Activated naive CD4-positive, alpha-beta T cell treated with anti-CD3 and anti-CD28 coated beads, Interleukin-2, amount 50 U/mL, for 72 hours (primary cell): ENCODE measurements around the gene TRAF3. TPM values are rescaled to one million over a fixed set of nuclear protein-coding genes. Genes with fewer than 3 reads are reported as not detected.
"Not testable (repeated sequence)": the region's sequence is repeated elsewhere in the genome, so short reads cannot be mapped to it uniquely, and the experiment has no call there.

ENCODE experiments used
- ATAC-seq, 2 donors: fragments of 150-1000 bp; cut with Tn5 transposase; 2 replicates each; pipeline ENCODE4 v1.10.0; 2021; ENCODE audit warnings: mild to moderate bottlenecking in 2 of 2, moderate library complexity in 2 of 2
- DNase-seq, 2 donors: peaks; one replicate each; pipeline ENCODE4 v3.0.0; 2021 to 2022; ENCODE audit warnings: low spot score in 2 of 2
- H3K27ac Mint-ChIP-seq, 2 donors: one replicate each; pipeline ENCODE4 v1.8.0; 2022; ENCODE audit warnings: mild to moderate bottlenecking in 2 of 2, mixed read lengths in 2 of 2
- H3K36me3 Mint-ChIP-seq, 2 donors: one replicate each; pipeline ENCODE4 v1.8.0; 2022; ENCODE audit warnings: mixed read lengths in 2 of 2
- H3K9me3 Mint-ChIP-seq, 2 donors: one replicate each; pipeline ENCODE4 v1.8.0; 2022; ENCODE audit warnings: mixed read lengths in 2 of 2
- total RNA-seq, 2 donors: library from RNA; stranded (reverse); gene quantifications; one replicate each; pipeline ENCODE4 v1.2.3, GENCODE V29; 2022

Gene TRAF3
- total RNA-seq, 2 donors from 2014 or later = 54.9 to 97.0 TPM

DNA sequence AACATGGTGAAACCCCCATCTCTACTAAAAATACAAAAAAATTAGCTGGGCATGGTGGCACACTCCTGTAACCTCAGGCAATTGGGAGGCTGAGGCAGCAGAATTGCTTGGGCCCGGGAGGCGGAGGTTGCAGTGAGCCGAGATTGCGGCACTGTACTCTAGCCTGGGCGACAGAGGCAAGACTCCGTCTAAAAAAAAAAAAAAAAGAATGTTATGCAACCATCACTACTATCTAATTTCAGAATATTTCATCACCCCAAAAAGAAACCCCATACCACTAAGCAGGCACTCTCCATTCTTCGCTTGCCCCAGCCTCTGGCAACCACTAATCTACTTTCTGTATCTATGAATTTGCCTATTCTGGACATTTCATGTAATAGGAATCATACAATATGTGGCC is 76.4 kb downstream of the TRAF3 start:
- no peak for ATAC-seq
- H3K9me3 Mint-ChIP-seq = peaks cover 2 to 9% of the 10 kb centered on the region in 2 donors
- no peak for DNase-seq
- H3K27ac Mint-ChIP-seq = no peak overlapping the region
- peaks cover 23 to 46% of the 10 kb centered on the region in 2 donors for H3K36me3 Mint-ChIP-seq

DNA sequence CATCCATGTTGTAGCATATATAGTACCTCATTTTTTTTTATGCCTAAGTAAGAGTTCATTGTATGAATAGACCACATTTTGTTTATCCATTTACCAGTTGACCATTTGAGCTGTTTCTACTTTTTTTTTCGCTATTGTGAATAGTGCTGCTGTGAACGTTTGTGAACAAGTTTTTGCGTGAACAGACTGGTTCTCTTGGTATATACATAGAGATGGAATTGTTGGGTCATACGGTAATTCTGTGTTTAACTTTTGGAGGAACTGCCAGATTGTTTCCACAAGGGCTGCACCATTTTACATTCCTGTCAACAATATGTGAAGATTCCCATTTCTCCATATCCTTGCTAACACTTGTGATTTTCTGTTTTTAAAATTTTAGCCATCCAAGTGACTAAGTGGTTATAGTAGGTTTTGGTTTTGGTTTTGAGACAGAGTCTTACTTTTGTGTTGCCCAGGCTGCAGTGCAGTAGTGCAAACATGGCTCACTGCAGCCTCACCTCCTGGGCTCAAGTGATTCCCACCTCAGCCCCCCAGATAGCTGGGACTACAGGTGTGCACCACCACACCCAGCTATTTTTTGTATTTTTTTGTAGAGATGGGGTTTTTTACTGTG is 76.9 kb downstream of the TRAF3 start:
- peak in 1 of 2 donors; percentile 30 for ATAC-seq
- no peak overlapping the region for H3K27ac Mint-ChIP-seq
- DNase-seq = no peak
- H3K36me3 Mint-ChIP-seq = peaks cover 19 to 46% of the 10 kb centered on the region in 2 donors
- peaks cover 2 to 9% of the 10 kb centered on the region in 2 donors for H3K9me3 Mint-ChIP-seq

DNA sequence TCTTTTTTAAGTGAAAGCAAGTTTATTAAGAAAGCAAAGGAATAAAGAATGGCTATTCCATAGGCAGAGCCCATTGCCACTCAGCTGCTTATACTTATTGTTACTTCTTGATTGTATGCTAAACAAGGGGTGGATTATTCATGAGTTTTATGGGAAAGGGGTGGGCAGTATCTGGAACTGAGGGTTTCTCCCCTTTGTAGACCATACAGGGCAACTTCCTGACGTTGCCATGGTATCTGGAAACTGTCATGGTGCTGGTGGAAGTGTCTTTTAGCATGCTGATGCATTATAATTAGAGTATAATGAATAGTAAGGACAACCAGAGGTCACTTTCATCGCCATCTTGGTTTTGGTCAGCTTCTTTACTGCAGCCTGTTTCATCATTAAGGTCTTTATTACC is 78.9 kb downstream of the TRAF3 start:
- H3K27ac Mint-ChIP-seq = no peak overlapping the region
- no peak for DNase-seq
- peaks cover 31 to 65% of the 10 kb centered on the region in 2 donors for H3K36me3 Mint-ChIP-seq
- no peak for ATAC-seq
- peaks cover 8 to 12% of the 10 kb centered on the region in 2 donors for H3K9me3 Mint-ChIP-seq

DNA sequence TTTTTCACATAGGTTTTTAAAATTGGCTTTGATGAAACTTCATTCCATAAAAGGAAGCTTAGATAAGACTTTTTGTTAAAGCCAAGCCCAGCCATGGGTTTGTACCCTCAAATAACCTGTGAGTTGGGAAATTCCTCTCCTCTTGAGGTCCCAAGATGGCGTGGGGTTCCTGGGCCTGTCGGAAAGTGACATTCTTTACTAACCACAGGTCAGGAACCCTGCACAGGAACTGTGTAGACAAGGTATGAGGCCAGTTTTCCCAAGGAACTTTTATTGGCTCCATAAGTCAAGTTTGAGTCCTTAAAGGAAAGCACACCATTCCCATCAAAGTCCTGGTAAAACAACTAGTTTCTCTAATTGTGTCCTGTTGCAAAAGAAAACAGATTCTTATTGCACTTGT is 80.2 kb downstream of the TRAF3 start:
- DNase-seq (no peak), ATAC-seq (no peak)
- Mint-ChIP-seq H3K36me3 (peaks cover 31 to 75% of the 10 kb centered on the region in 2 donors), H3K9me3 (peaks cover 8 to 12% of the 10 kb centered on the region in 2 donors), H3K27ac (no peak overlapping the region)

DNA sequence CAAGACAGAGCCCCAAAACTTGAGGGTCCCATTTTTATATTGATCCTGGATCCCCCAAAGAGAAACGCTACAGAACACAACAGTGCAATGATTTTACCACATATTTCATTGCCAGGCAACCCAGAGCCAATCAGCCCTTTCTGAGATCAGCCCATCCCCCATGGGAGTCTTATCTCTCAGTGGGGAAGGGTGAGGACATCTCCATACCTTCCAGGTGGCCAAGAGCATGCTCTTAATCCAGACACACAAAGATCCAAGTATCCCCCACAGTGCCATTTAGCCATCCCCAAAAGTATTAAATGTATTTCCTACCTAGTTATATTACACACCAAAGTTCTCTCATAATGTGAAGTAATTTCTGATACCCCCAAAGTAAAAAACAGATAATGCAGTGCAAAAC is 82.7 kb downstream of the TRAF3 start:
- peaks cover 8 to 12% of the 10 kb centered on the region in 2 donors for H3K9me3 Mint-ChIP-seq
- ATAC-seq (no peak), DNase-seq (no peak)
- H3K27ac Mint-ChIP-seq = peak overlapping the region in 1 of 2 donors; percentile 59
- H3K36me3 Mint-ChIP-seq = peaks cover 29 to 85% of the 10 kb centered on the region in 2 donors

- no peak for DNase-seq
- ATAC-seq = no peak
- peaks cover 3 to 7% of the 10 kb centered on the region in 2 donors for H3K9me3 Mint-ChIP-seq
- peaks cover 17 to 76% of the 10 kb centered on the region in 2 donors for H3K36me3 Mint-ChIP-seq
- H3K27ac Mint-ChIP-seq = no peak overlapping the region
Measured at GRCh38 chr14:102862154-102862773, 85.0 kb downstream of the TRAF3 start.

DNA sequence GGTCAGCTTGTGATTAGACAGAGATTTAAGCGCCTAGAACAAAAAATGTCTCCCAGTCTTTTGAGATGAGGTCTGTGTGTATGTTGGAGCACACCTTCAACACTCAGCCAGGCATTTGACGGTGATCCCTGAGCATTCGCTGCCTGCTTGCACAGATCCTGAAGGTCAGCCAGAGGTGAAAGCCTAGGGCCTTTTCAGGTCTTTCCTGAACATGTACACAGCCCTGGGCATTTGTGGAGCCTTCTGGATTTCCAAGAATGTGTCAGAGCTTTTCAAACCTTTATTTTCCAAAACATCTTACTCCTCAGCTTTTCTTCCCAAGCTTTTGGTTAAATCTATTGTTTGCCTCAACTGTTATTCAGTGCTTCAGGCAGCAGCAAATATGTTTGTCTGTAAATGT is 86.1 kb downstream of the TRAF3 start:
- no peak for ATAC-seq
- Mint-ChIP-seq H3K36me3 (peaks cover 12 to 73% of the 10 kb centered on the region in 2 donors), H3K27ac (no peak overlapping the region), H3K9me3 (peaks cover 3 to 5% of the 10 kb centered on the region in 2 donors)
- DNase-seq = no peak

GRCh38 chr14:102865916-102866315 is 88.7 kb downstream of the TRAF3 start:
- not testable (repeated sequence) for ATAC-seq, H3K27ac Mint-ChIP-seq, DNase-seq, H3K9me3 Mint-ChIP-seq
- H3K36me3 Mint-ChIP-seq = peaks cover 10 to 53% of the 10 kb centered on the region in 2 donors

- DNase-seq (no peak), ATAC-seq (no peak)
- Mint-ChIP-seq H3K27ac (peak overlapping the region in 1 of 2 donors; percentile 26), H3K9me3 (no peaks in the 10 kb centered on the region), H3K36me3 (peaks cover 17 to 49% of the 10 kb centered on the region in 2 donors)
Measured at GRCh38 chr14:102866982-102867761, 89.9 kb downstream of the TRAF3 start.

DNA sequence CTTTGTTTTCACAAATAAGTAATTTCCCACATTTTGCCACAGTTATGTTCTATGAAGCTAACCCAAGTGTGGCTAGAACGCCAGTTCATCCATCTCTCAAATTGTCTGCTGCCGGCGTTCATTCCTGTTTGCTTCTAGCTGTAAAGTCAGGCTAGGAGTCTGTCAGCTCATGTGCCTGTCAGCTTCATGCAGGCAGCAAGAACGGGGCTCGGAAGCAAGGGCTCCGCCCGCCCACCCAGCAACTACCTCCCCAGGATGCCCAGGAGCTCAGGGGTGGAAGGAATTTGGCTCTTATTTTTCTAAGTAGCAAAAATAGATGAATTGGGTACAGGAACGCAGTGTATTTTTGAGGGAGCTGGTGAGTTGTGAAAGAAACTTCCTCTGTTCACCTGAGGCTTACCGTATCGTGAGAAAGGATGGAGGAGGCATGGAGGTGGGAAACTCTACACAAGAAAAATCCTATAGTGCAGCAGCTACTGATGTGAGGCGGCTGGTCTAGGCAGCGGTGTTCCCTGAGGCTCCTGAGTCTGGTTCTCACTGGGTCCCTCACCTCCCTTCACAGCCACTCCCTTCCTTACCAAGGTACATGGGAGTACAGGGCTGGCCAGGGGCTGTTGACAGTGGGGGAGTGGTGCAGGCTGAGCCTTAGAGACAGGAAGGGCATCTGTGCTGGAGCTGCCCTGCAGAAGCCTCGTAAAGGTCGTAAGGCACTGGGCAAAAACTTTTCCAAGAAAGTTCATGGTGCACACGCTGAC is 90.8 kb downstream of the TRAF3 start:
- ATAC-seq (no peak), DNase-seq (no peak)
- Mint-ChIP-seq H3K9me3 (no peaks in the 10 kb centered on the region), H3K36me3 (peaks cover 20 to 43% of the 10 kb centered on the region in 2 donors), H3K27ac (peak overlapping the region in 1 of 2 donors; percentile 37)

- Mint-ChIP-seq H3K36me3 (peaks cover 20 to 34% of the 10 kb centered on the region in 2 donors), H3K9me3 (no peaks in the 10 kb centered on the region), H3K27ac (peak overlapping the region in 1 of 2 donors; percentile 37)
- no peak for DNase-seq
- ATAC-seq = no peak
Measured at GRCh38 chr14:102868956-102869547, 91.8 kb downstream of the TRAF3 start.

- Mint-ChIP-seq H3K36me3 (peaks cover 25 to 30% of the 10 kb centered on the region in 2 donors), H3K27ac (peak overlapping the region; percentile 42 to 88), H3K9me3 (no peaks in the 10 kb centered on the region)
- ATAC-seq = no peak
- DNase-seq = no peak
Measured at GRCh38 chr14:102870246-102870645, 93.0 kb downstream of the TRAF3 start.

DNA sequence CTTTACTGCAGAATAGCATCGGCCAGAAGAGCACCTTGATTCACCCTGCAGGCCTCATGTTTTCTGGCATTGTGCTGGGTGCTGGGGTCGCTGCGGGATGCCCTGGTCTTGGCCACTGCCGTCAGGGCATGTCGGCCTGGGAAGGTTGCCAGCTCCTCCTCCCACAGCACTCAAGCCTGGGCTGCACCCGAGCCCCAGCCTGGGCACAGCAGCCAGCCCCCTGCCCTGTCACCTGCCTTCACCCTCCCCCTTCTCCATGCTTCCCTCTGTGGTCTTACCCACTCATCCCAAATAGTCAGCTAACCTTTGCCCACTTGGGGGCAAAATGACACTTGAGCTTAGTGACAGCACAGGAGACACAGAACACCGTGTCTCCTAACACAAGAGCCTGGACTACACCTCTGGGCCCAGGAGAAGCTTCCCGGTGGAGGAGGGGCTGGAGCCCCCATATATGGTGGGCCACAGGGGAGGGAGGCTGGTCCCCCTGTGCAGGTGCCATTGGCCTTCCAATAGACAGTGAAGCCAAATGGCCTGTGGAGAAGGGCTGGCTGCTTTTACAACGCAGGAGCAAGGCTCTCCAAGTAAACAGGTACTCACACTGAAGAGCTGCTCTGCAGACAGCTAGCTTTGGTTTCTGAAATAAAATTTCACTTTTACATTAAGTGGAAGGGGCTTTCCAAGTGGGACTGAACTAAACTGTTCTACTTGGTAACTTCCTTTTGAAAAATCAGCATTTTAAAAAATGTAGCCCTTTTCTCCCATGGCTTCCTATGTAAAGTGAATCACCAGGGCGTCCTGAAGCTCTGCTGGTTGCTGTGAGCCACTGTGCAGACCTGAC is 94.0 kb downstream of the TRAF3 start:
- ATAC-seq (peak; percentile 26 to 33), DNase-seq (no peak)
- peaks cover 31 to 35% of the 10 kb centered on the region in 2 donors for H3K36me3 Mint-ChIP-seq
- H3K9me3 Mint-ChIP-seq = no peaks in the 10 kb centered on the region
- peak overlapping the region; percentile 57 to 71 for H3K27ac Mint-ChIP-seq

GRCh38 chr14:102872020-102872419 is 94.8 kb downstream of the TRAF3 start:
- DNase-seq (no peak), ATAC-seq (peak; percentile 22 to 30)
- H3K36me3 Mint-ChIP-seq = peaks cover 31 to 34% of the 10 kb centered on the region in 2 donors
- H3K9me3 Mint-ChIP-seq = no peaks in the 10 kb centered on the region
- peak overlapping the region in 1 of 2 donors; percentile 71 for H3K27ac Mint-ChIP-seq

GRCh38 chr14:102873131-102873530 is 95.9 kb downstream of the TRAF3 start:
- ATAC-seq (no peak), DNase-seq (no peak)
- Mint-ChIP-seq H3K9me3 (no peaks in the 10 kb centered on the region), H3K27ac (peak overlapping the region in 1 of 2 donors; percentile 71), H3K36me3 (peaks cover 26 to 31% of the 10 kb centered on the region in 2 donors)
